SK-N-SH (cell line): Measurements from ENCODE around the gene NIT1. TPM values are rescaled to one million over a fixed set of nuclear protein-coding genes. Genes with fewer than 3 reads are reported as not detected.

Experiments
- CTCF ChIA-PET: fragments of 300-600, 350-600 bp; formaldehyde crosslinking; extraction: SDS; loops from one replicate; lab custom pipeline; 2021; lab: Yijun Ruan, JAX
- POLR2A ChIA-PET: fragments of 350-600 bp; sonication (Branson Sonifier 250); formaldehyde crosslinking; extraction: SDS; loops from one replicate; lab custom pipeline; 2020; ENCODE audit warnings: antibody characterized with exemption, inconsistent platforms; lab: Yijun Ruan, JAX
- DNase-seq: peaks from one replicate; pipeline ENCODE4 v3.0.0; 2012
- H2AFZ ChIP-seq: fragments of 200-600 bp; sonication (generic); 2 replicates; pipeline ENCODE4 v1.8.1; 2016; ENCODE audit warnings: antibody characterized with exemption, mild to moderate bottlenecking, low read depth
- H3F3A ChIP-seq: fragments of 200-600 bp; sonication (generic); replicated peaks from 2 replicates; pipeline ENCODE3; 2016; ENCODE audit warnings: antibody characterized with exemption, mild to moderate bottlenecking; ENCODE audit not compliant: insufficient read depth
- H3K27ac ChIP-seq, 2 experiments: fragments of 200-500 bp in 1 of 2; fragments of 200-600 bp in 1 of 2; sonication (Bioruptor generic) in 1 of 2; sonication (generic), shearing (Covaris generic) in 1 of 2; 2 replicates each; pipeline versions ENCODE4 v1.5.1 to v1.6.1; 2014 to 2016; ENCODE audit warnings: low read depth in 2 of 2, inconsistent platforms in 1 of 2, low read length in 1 of 2, mild to moderate bottlenecking in 1 of 2, mixed read lengths in 1 of 2
- H3K27me3 ChIP-seq: fragments of 200-600 bp; sonication (generic), shearing (Covaris generic); 2 replicates; pipeline ENCODE4 v1.6.1; 2016; ENCODE audit warnings: mixed run types; ENCODE audit not compliant: insufficient read depth
- H3K36me3 ChIP-seq, 2 experiments: fragments of 200-500 bp in 1 of 2; fragments of 200-600 bp in 1 of 2; sonication (Bioruptor generic) in 1 of 2; sonication (generic) in 1 of 2; replicated peaks in 1 of 2; 2 replicates each; pipeline versions ENCODE3 to v1.5.1; 2014 to 2016; ENCODE audit warnings: low read length in 1 of 2, mild to moderate bottlenecking in 1 of 2; ENCODE audit not compliant: insufficient read depth in 2 of 2, control insufficient read depth in 1 of 2
- H3K4me1 ChIP-seq, 2 experiments: fragments of 200-500 bp in 1 of 2; fragments of 200-600 bp in 1 of 2; sonication (Bioruptor generic) in 1 of 2; sonication (generic), shearing (Covaris generic) in 1 of 2; 2 replicates each; pipeline versions ENCODE4 v1.5.1 to v1.6.1; 2014 to 2016; ENCODE audit warnings: low read depth in 1 of 2, low read length in 1 of 2, mixed run types in 1 of 2; ENCODE audit not compliant: insufficient read depth in 2 of 2, control insufficient read depth in 1 of 2
- H3K4me2 ChIP-seq: fragments of 200-600 bp; sonication (generic), shearing (Covaris generic); 2 replicates; pipeline ENCODE4 v1.6.1; 2017; ENCODE audit warnings: mixed run types
- H3K4me3 ChIP-seq, 2 experiments: fragments of 200-500 bp in 1 of 2; fragments of 200-600 bp in 1 of 2; sonication (Bioruptor generic) in 1 of 2; sonication (generic), shearing (Covaris generic) in 1 of 2; 2 replicates each; pipeline versions ENCODE4 v1.5.1 to v1.8.1; 2014 to 2016; ENCODE audit warnings: low read depth in 2 of 2, inconsistent platforms in 1 of 2, low read length in 1 of 2, mild to moderate bottlenecking in 1 of 2, mixed read lengths in 1 of 2, moderate library complexity in 1 of 2
- H3K79me2 ChIP-seq: fragments of 200-600 bp; sonication (generic); 2 replicates; pipeline ENCODE4 v1.8.1; 2017; ENCODE audit warnings: mild to moderate bottlenecking; ENCODE audit not compliant: insufficient read depth
- H3K9ac ChIP-seq: fragments of 200-600 bp; sonication (generic); 2 replicates; pipeline ENCODE4 v1.6.1; 2017; ENCODE audit warnings: mixed run types
- H3K9me2 ChIP-seq: fragments of 200-600 bp; sonication (generic); 2 replicates; pipeline ENCODE4 v1.6.1; 2017; ENCODE audit warnings: mixed run types
- H3K9me3 ChIP-seq: fragments of 200-600 bp; sonication (generic); 2 replicates; pipeline ENCODE4 v1.6.1; 2017; ENCODE audit warnings: mixed run types, mild to moderate bottlenecking, moderate library complexity
- H4K20me1 ChIP-seq: fragments of 200-600 bp; sonication (generic); 2 replicates; pipeline ENCODE4 v1.6.1; 2017; ENCODE audit warnings: mild to moderate bottlenecking, mixed run types; ENCODE audit not compliant: insufficient read depth
- ELF1 ChIP-seq: IDR thresholded peaks from 2 replicates; pipeline ENCODE4 v1.4.0; 2012
- MEF2A ChIP-seq: IDR thresholded peaks from 2 replicates; pipeline ENCODE4 v1.4.0; 2012; ENCODE audit warnings: low read depth, borderline replicate concordance
- MXI1 ChIP-seq: IDR thresholded peaks from 2 replicates; pipeline ENCODE4 v1.6.1; 2012; ENCODE audit warnings: mild to moderate bottlenecking, low read depth, low read length, improper control_type of control experiment
- PBX3 ChIP-seq: IDR thresholded peaks from 2 replicates; pipeline ENCODE4; 2012
- RXRA ChIP-seq: IDR thresholded peaks from 2 replicates; pipeline ENCODE4 v1.4.0; 2012; ENCODE audit warnings: low read depth, mild to moderate bottlenecking, borderline replicate concordance
- SIN3A ChIP-seq: IDR thresholded peaks from 2 replicates; pipeline ENCODE4 v1.6.1; 2012; ENCODE audit warnings: low read depth, mild to moderate bottlenecking, low read length, moderate library complexity, borderline replicate concordance
- SMC3 ChIP-seq: IDR thresholded peaks from 2 replicates; pipeline ENCODE4 v1.6.1; 2012; ENCODE audit warnings: low read depth, low read length, improper control_type of control experiment
- TCF12 ChIP-seq: IDR thresholded peaks from 2 replicates; pipeline ENCODE4 v1.4.0; 2012
- TEAD4 ChIP-seq: IDR thresholded peaks from 2 replicates; pipeline ENCODE4 v1.4.0; 2012; ENCODE audit warnings: mild to moderate bottlenecking, borderline replicate concordance; ENCODE audit not compliant: insufficient read depth
- YY1 ChIP-seq: IDR thresholded peaks from 2 replicates; pipeline ENCODE4 v1.4.0; 2012; ENCODE audit warnings: low read depth, mild to moderate bottlenecking
- WGBS: methylation state at CpG from one replicate; pipeline ENCODE4 v1.1.6; 2017; ENCODE audit warnings: low lambda C conversion rate; 5-methylcytosine and 5-hydroxymethylcytosine counted together
- polyA plus RNA-seq, 3 experiments: library from polyadenylated mRNA; depleted of rRNA; stranded (reverse); fragments of >200 nt; gene quantifications; 2 replicates each; pipeline ENCODE4 v1.2.3, GENCODE V29; 2012
- TF ChIP-seq, protein P1 (sequence below): IDR thresholded peaks from 2 replicates; pipeline ENCODE4 v1.6.1; 2012; ENCODE audit warnings: mild to moderate bottlenecking, low read depth, low read length, moderate library complexity
- TF ChIP-seq, protein P2 (sequence below): fragments of 150-350 bp; IDR thresholded peaks from 2 replicates; pipeline ENCODE4 v1.6.1; 2017; ENCODE audit warnings: antibody characterized with exemption, low read length, low read depth, borderline replicate concordance

The NIT1 gene
- polyA plus RNA-seq, 1 of the 3 experiments (the other 2 are of a cell fraction), result 38.7 TPM

- H3K4me2 ChIP-seq, result no peak overlapping the region
- TF ChIP-seq TEAD4 (no peak), SIN3A (no peak), SMC3 (no peak), TCF12 (no peak), MEF2A (no peak), PBX3 (no peak), MXI1 (no peak), ELF1 (no peak), RXRA (no peak), YY1 (no peak)
- TF ChIP-seq, protein P1, sequence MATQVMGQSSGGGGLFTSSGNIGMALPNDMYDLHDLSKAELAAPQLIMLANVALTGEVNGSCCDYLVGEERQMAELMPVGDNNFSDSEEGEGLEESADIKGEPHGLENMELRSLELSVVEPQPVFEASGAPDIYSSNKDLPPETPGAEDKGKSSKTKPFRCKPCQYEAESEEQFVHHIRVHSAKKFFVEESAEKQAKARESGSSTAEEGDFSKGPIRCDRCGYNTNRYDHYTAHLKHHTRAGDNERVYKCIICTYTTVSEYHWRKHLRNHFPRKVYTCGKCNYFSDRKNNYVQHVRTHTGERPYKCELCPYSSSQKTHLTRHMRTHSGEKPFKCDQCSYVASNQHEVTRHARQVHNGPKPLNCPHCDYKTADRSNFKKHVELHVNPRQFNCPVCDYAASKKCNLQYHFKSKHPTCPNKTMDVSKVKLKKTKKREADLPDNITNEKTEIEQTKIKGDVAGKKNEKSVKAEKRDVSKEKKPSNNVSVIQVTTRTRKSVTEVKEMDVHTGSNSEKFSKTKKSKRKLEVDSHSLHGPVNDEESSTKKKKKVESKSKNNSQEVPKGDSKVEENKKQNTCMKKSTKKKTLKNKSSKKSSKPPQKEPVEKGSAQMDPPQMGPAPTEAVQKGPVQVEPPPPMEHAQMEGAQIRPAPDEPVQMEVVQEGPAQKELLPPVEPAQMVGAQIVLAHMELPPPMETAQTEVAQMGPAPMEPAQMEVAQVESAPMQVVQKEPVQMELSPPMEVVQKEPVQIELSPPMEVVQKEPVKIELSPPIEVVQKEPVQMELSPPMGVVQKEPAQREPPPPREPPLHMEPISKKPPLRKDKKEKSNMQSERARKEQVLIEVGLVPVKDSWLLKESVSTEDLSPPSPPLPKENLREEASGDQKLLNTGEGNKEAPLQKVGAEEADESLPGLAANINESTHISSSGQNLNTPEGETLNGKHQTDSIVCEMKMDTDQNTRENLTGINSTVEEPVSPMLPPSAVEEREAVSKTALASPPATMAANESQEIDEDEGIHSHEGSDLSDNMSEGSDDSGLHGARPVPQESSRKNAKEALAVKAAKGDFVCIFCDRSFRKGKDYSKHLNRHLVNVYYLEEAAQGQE, result no peak
- TF ChIP-seq, protein P2, sequence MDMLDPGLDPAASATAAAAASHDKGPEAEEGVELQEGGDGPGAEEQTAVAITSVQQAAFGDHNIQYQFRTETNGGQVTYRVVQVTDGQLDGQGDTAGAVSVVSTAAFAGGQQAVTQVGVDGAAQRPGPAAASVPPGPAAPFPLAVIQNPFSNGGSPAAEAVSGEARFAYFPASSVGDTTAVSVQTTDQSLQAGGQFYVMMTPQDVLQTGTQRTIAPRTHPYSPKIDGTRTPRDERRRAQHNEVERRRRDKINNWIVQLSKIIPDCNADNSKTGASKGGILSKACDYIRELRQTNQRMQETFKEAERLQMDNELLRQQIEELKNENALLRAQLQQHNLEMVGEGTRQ, result no peak
- H4K20me1 ChIP-seq, result no peaks in the 10 kb centered on the region
- no peaks in the 10 kb centered on the region for H3F3A ChIP-seq
- H3K27ac ChIP-seq, result no peak overlapping the region
- no peak overlapping the region for H3K9ac ChIP-seq
- DNase-seq, result no peak
- H3K79me2 ChIP-seq, result no peaks in the 10 kb centered on the region
- H3K4me3 ChIP-seq, result no peak overlapping the region
- peak overlapping the region; percentile 46; the same call in 1 of the 2 replicates for H2AFZ ChIP-seq
- no peaks in the 10 kb centered on the region for H3K36me3 ChIP-seq
- H3K27me3 ChIP-seq, result peaks cover 9% of the 10 kb centered on the region; the same call in 1 of the 2 replicates
- no peaks in the 10 kb centered on the region for H3K9me2 ChIP-seq
- POLR2A ChIA-PET, result no interaction called here
- CTCF ChIA-PET, result interaction anchor here (1.6 to 22.7 kb wide), 2 partner anchors 9 to 28 kb away, joined by 3 to 198 read pairs; partner anchors contain the start of gene KLHDC9
- 70% methylated on average over 10 of the region's 10 CpGs for WGBS
- H3K9me3 ChIP-seq, result no peaks in the 10 kb centered on the region
- no peaks in the 10 kb centered on the region for H3K4me1 ChIP-seq
These were observed 49.3 kb upstream of the NIT1 start for GRCh38 chr1:161068306-161069234.
